ENCODE measurements around the gene GALNT2. TPM values are rescaled to one million over a fixed set of nuclear protein-coding genes. Genes with fewer than 3 reads are reported as not detected.
A peak's percentile ranks its signal among the peaks of the same experiment; 100 is the strongest.

GALNT2 gene
- total RNA-seq, 4 donors from 2014 or later, result 50.7 to 85.0 (median 71.8) TPM

GRCh38 chr1:230266456-230266855 is 199.4 kb downstream of the GALNT2 start:
- ATAC-seq (ENCODE audit: low FRiP score), result no peak
- no peak for TF ChIP-seq CTCF (IDR thresholded peaks at IDR 0.05)
- DNase-seq (ENCODE audit: low spot score), result no peak

- TF ChIP-seq CTCF (IDR thresholded peaks at IDR 0.05), result no peak
- ATAC-seq (ENCODE audit: low FRiP score), result no peak
- DNase-seq (ENCODE audit: low spot score), result no peak
These were observed 200.5 kb downstream of the GALNT2 start for GRCh38 chr1:230267338-230268065.

DNA sequence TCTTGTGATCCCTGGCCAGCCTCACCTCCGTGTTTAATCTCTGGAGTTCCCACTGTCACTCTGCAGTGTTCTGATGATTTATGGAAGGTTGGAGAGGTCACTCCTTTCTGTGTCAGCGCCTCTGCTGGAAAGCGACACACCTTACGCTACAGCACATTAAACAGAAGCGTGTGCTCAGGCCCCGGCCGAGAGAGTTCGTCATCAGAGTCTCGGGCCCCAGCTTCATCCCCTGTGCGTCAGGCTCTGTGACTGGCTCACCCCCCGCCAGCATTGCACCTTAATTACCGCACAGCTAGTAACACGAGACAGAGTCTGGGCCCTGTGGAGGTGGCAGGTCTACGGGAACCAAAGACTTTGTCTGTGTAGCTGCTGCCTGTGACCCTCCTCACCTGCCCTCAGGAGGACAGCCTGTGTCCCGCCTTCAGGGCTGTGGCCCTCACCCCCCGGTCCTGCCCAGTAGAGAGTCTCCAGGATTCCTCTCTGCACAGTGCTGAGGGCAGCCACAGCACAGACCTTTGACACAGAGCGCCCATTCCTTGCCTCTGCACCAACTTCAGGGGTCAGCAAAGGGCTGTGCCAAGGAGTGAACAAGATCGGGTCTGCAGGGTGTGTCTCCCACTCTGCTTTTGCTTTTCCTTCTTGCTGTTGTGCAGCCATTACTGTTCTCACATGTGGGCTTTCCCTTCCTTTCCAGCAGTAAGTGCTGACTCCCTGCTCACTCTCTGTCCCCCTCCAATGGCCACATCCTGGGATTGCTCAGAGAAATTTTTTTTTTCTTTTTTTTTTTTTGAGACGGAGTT is 201.5 kb downstream of the GALNT2 start:
- ATAC-seq (ENCODE audit: low FRiP score) (peak; percentile 25), DNase-seq (ENCODE audit: low spot score) (no peak)
- TF ChIP-seq CTCF (IDR thresholded peaks at IDR 0.05), result no peak

DNA sequence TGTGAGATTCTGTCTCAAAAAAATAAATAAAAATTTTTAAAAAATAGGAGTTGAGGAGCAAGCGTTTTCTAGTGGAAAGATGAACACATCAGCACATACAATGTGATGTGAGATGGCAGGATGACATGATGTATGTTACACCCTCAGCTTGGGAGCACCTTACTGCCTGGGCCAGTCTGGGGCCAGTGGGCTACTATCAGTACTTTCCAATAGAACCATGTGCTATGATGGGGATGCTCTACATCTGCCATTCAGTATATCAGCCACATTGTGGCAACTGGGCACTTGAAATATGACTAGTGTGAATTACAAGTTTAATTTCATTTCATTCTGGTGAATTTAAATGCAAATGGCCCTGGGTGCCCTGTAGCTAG is 203.1 kb downstream of the GALNT2 start:
- no peak for DNase-seq (ENCODE audit: low spot score)
- ATAC-seq (ENCODE audit: low FRiP score), result no peak
- no peak for TF ChIP-seq CTCF (IDR thresholded peaks at IDR 0.05)

- ATAC-seq (ENCODE audit: low FRiP score) (peak; percentile 27), DNase-seq (ENCODE audit: low spot score) (no peak)
- TF ChIP-seq CTCF (IDR thresholded peaks at IDR 0.05), result no peak
These were observed 203.7 kb downstream of the GALNT2 start for GRCh38 chr1:230270559-230271281.

DNA sequence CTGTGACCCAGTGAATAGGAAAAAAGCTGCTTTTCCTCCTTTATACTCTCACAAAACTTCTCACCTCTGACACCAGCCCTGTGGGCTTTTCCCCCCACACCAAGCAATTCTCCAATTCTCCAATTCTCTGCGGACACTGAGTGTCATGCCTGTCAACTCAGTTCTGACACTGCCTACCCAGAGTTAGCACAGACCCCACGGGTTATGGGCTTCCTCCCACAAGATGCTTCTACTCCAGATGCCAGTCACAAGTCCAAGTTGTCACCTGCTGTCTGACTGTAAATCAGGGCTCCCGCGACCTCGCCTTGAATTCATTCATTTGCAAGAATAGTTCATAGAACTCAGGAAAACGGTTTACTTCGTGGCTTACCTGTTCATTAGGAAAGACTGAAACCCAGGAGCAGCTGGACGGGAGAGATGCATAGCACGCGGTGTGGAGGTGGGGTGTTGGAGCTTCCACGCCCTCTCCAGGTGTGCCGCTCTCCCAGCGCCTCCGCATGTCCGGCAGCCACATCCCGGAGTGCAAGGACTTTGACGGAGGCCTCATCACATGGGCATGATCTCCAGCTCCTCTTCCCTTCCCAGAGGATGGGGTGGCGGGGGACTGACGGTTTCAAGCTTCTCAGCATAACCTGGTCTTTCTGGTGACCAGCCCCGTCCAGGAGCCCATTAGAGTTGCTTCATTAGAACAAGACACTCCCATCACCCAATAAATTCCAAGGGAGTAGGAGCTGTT is 204.4 kb downstream of the GALNT2 start:
- TF ChIP-seq CTCF (IDR thresholded peaks at IDR 0.05), result no peak
- DNase-seq (ENCODE audit: low spot score) (no peak), ATAC-seq (ENCODE audit: low FRiP score) (no peak)

Data from omental fat pad (tissue), 4 donors.